GM23338 (cell line): ENCODE results near the gene SBF1. TPM values are rescaled to one million over a fixed set of nuclear protein-coding genes. Genes with fewer than 3 reads are reported as not detected.
A peak's percentile ranks its signal among the peaks of the same experiment; 100 is the strongest.

Experiments used
- ATAC-seq: fragments of 200-7000 bp; cut with Tn5 transposase; 3 replicates; pipeline ENCODE4 v1.9.1; 2020
- DNase-seq: peaks from one replicate; pipeline ENCODE4 v3.0.0-alpha.2; 2015; ENCODE audit warnings: low spot score
- H2AFZ ChIP-seq: fragments of 200-600 bp; sonication (generic); 2 replicates; pipeline ENCODE4 v1.8.0; 2016; ENCODE audit warnings: antibody characterized with exemption, mild to moderate bottlenecking, moderate library complexity
- H3F3A ChIP-seq: fragments of 200-600 bp; sonication (generic); replicated peaks from 2 replicates; pipeline ENCODE4 v1.8.0; 2017; ENCODE audit warnings: antibody characterized with exemption, mixed run types, low read depth
- H3K27ac ChIP-seq: fragments of 200-600 bp; sonication (generic); 2 replicates; pipeline ENCODE4 v1.6.1; 2016; ENCODE audit warnings: low read depth
- H3K27me3 ChIP-seq: fragments of 200-600 bp; sonication (generic); 2 replicates; pipeline ENCODE4 v1.8.0; 2016; ENCODE audit warnings: mild to moderate bottlenecking, mixed run types, moderate library complexity; ENCODE audit not compliant: insufficient read depth
- H3K36me3 ChIP-seq: fragments of 200-600 bp; sonication (generic); 2 replicates; pipeline ENCODE4 v1.8.0; 2016; ENCODE audit warnings: mild to moderate bottlenecking; ENCODE audit not compliant: insufficient read depth
- H3K4me1 ChIP-seq: fragments of 200-600 bp; sonication (generic); 2 replicates; pipeline ENCODE4 v1.8.0; 2016; ENCODE audit warnings: mild to moderate bottlenecking, moderate library complexity; ENCODE audit not compliant: insufficient read depth
- H3K4me2 ChIP-seq: fragments of 200-600 bp; sonication (generic); 2 replicates; pipeline ENCODE4 v1.7.1; 2017; ENCODE audit warnings: mixed run types
- H3K4me3 ChIP-seq: fragments of 200-600 bp; sonication (generic); 2 replicates; pipeline ENCODE4 v1.6.1; 2016; ENCODE audit warnings: mixed run types
- H3K79me2 ChIP-seq: fragments of 200-600 bp; sonication (generic); replicated peaks from 2 replicates; pipeline ENCODE4 v1.8.0; 2017; ENCODE audit warnings: mild to moderate bottlenecking; ENCODE audit not compliant: insufficient read depth
- H3K9me2 ChIP-seq: fragments of 200-600 bp; sonication (generic); 2 replicates; pipeline ENCODE4 v1.8.0; 2017; ENCODE audit not compliant: insufficient read depth
- H4K20me1 ChIP-seq: fragments of 200-600 bp; sonication (generic); replicated peaks from 2 replicates; pipeline ENCODE4 v1.8.0; 2017; ENCODE audit warnings: mild to moderate bottlenecking; ENCODE audit not compliant: insufficient read depth
- H3K27ac Mint-ChIP-seq: 2 replicates; pipeline ENCODE4 v1.8.0; 2020; ENCODE audit warnings: inconsistent platforms, mild to moderate bottlenecking, moderate library complexity, mixed read lengths
- H3K27me3 Mint-ChIP-seq: 3 replicates; pipeline ENCODE4 v1.8.0; 2022; ENCODE audit warnings: low read depth, mild to moderate bottlenecking, moderate library complexity, mixed read lengths, inconsistent platforms; ENCODE audit not compliant: insufficient read depth, poor library complexity
- H3K36me3 Mint-ChIP-seq: 3 replicates; pipeline ENCODE4 v1.8.0; 2021; ENCODE audit warnings: low read depth, mild to moderate bottlenecking, inconsistent platforms, moderate library complexity, mixed read lengths
- H3K4me1 Mint-ChIP-seq: 3 replicates; pipeline ENCODE4 v1.8.0; 2020; ENCODE audit warnings: mild to moderate bottlenecking, inconsistent platforms, mixed read lengths
- H3K4me3 Mint-ChIP-seq: 3 replicates; pipeline ENCODE4 v1.8.0; 2021; ENCODE audit warnings: moderate library complexity, mild to moderate bottlenecking, inconsistent platforms, mixed read lengths
- H3K9me3 Mint-ChIP-seq: 3 replicates; pipeline ENCODE4 v1.8.0; 2020; ENCODE audit warnings: moderate library complexity, mild to moderate bottlenecking, inconsistent platforms, mixed read lengths
- CREB1 ChIP-seq: fragments of 250-450 bp; sonication (Bioruptor Pico); IDR thresholded peaks from 2 replicates; pipeline ENCODE4 v1.5.0; 2020; ENCODE audit warnings: low read depth, mild to moderate bottlenecking, moderate library complexity
- CTCF ChIP-seq, 2 experiments: fragments of 200-600 bp in 1 of 2; sonication (generic) in 1 of 2; conservative IDR thresholded peaks; 2 replicates each; pipeline versions ENCODE4 v1.5.1 to v1.6.1; 2016 to 2017; ENCODE audit warnings: antibody characterized with exemption in 2 of 2, low read depth in 2 of 2, mild to moderate bottlenecking in 2 of 2, moderate library complexity in 1 of 2
- ETS1 ChIP-seq: IDR thresholded peaks from 2 replicates; pipeline ENCODE4 v1.6.1; 2016; ENCODE audit warnings: antibody characterized with exemption
- NANOG ChIP-seq: IDR thresholded peaks from 2 replicates; pipeline ENCODE4 v1.6.1; 2016; ENCODE audit warnings: antibody characterized with exemption, borderline replicate concordance
- STAT1 ChIP-seq: IDR thresholded peaks from one replicate; pipeline ENCODE4 v1.6.1; 2016; ENCODE audit warnings: antibody characterized with exemption; ENCODE audit not compliant: unreplicated experiment
- ZNF462 ChIP-seq: fragments of 250-450 bp; sonication (Bioruptor Pico); IDR thresholded peaks from 2 replicates; pipeline ENCODE4 v1.5.0; 2020; ENCODE audit warnings: mild to moderate bottlenecking, moderate library complexity
- polyA plus RNA-seq: library from polyadenylated mRNA; unstranded; fragments of >200 nt; fragmentation: Nextera tagmentation; extraction: Ambion mirVana; gene quantifications from 2 replicates; pipeline ENCODE4 v1.2.1, GENCODE V29; 2016
- total RNA-seq: library from RNA; depleted of rRNA; stranded (reverse); fragments of >200 nt; shearing (Covaris generic); gene quantifications from 2 replicates; pipeline ENCODE4 v1.2.3, GENCODE V29; 2014

Gene SBF1
- total and polyA plus RNA-seq, 2 experiments from 2014 or later, result 26.5 to 85.4 TPM

GRCh38 chr22:50456466-50457234 is 18.2 kb downstream of the SBF1 start:
- H3K4me2 ChIP-seq, result no peak overlapping the region
- H3K36me3 Mint-ChIP-seq, result peaks cover 47% of the 10 kb centered on the region
- no peaks in the 10 kb centered on the region for H3K79me2 ChIP-seq
- no peaks in the 10 kb centered on the region for H3K9me2 ChIP-seq
- ATAC-seq, result peak; percentile 85
- TF ChIP-seq NANOG, result no peak
- TF ChIP-seq CTCF (conservative IDR thresholded peaks at IDR 0.05; ENCODE audit: low read depth in 2 of 2), result peak; percentile 48 to 71
- no peak for TF ChIP-seq ETS1
- H3K27me3 ChIP-seq, result no peaks in the 10 kb centered on the region
- H3K9me3 Mint-ChIP-seq, result no peaks in the 10 kb centered on the region
- H3K4me3 Mint-ChIP-seq, result no peak overlapping the region
- no peak overlapping the region for H2AFZ ChIP-seq
- peaks cover 10% of the 10 kb centered on the region for H3K27me3 Mint-ChIP-seq
- peaks cover 3% of the 10 kb centered on the region; the same call in 1 of the 2 replicates for H4K20me1 ChIP-seq
- no peaks in the 10 kb centered on the region for H3K36me3 ChIP-seq
- no peaks in the 10 kb centered on the region; the same call in 2 of the 3 replicates for H3K4me1 Mint-ChIP-seq
- no peak overlapping the region for H3K27ac Mint-ChIP-seq
- no peak overlapping the region for H3K27ac ChIP-seq
- peak; percentile 62 for DNase-seq
- 0 out of 2 replicates have a peak, but pooled peaks cover 3% of the 10 kb centered on the region for H3F3A ChIP-seq
- no peak overlapping the region for H3K4me3 ChIP-seq
- H3K4me1 ChIP-seq, result no peaks in the 10 kb centered on the region

- ATAC-seq, result no peak
- 0 out of 2 replicates have a peak, but pooled peaks cover 3% of the 10 kb centered on the region for H3F3A ChIP-seq
- DNase-seq, result no peak
- TF ChIP-seq ZNF462 (CRISPR knock-in tag) (no peak), CREB1 (no peak), STAT1 (no peak)
- H3K36me3 Mint-ChIP-seq, result peaks cover 51% of the 10 kb centered on the region
- no peak overlapping the region for H3K4me2 ChIP-seq
- no peaks in the 10 kb centered on the region for H3K9me2 ChIP-seq
- no peaks in the 10 kb centered on the region for H3K79me2 ChIP-seq
- H2AFZ ChIP-seq, result no peak overlapping the region
- H3K36me3 ChIP-seq, result no peaks in the 10 kb centered on the region
- no peak overlapping the region for H3K4me3 ChIP-seq
- peaks cover 10% of the 10 kb centered on the region for H3K27me3 Mint-ChIP-seq
- H3K27me3 ChIP-seq, result no peaks in the 10 kb centered on the region
- H4K20me1 ChIP-seq, result peaks cover 8% of the 10 kb centered on the region; the same call in 1 of the 2 replicates
- no peak overlapping the region for H3K4me3 Mint-ChIP-seq
- H3K4me1 ChIP-seq, result no peaks in the 10 kb centered on the region
- H3K9me3 Mint-ChIP-seq, result no peaks in the 10 kb centered on the region
- H3K4me1 Mint-ChIP-seq, result no peaks in the 10 kb centered on the region; the same call in 2 of the 3 replicates
- H3K27ac Mint-ChIP-seq, result no peak overlapping the region
- no peak overlapping the region for H3K27ac ChIP-seq
Observed at GRCh38 chr22:50456026-50456425, 18.8 kb downstream of the SBF1 start.
